GM12891 (cell line): Measurements from ENCODE around the gene LDLRAD3.
A peak's percentile ranks its signal among the peaks of the same experiment; 100 is the strongest.

Experiments used
- DNase-seq: peaks from one replicate; pipeline ENCODE4 v3.0.0; 2011; ENCODE audit warnings: low spot score; ENCODE audit not compliant: insufficient read length
- FAIRE-seq: peaks from 2 replicates; lab custom pipeline; 2011; peaks lifted over from hg19 to GRCh38; lab: Jason Lieb, UNC
- PAX5 ChIP-seq: IDR thresholded peaks from 2 replicates; pipeline ENCODE4 v1.6.1; 2011; ENCODE audit warnings: low read length, moderate library complexity, mild to moderate bottlenecking; ENCODE audit not compliant: insufficient read depth, severe bottlenecking
- POLR2A ChIP-seq: IDR thresholded peaks from 2 replicates; pipeline ENCODE4 v1.6.1; 2011; ENCODE audit warnings: low read depth, low read length, control low read depth
- POLR2AphosphoS5 ChIP-seq: IDR thresholded peaks from 2 replicates; pipeline ENCODE4 v1.6.1; 2011; ENCODE audit warnings: low read depth, low read length, control low read depth
- POU2F2 ChIP-seq: IDR thresholded peaks from 2 replicates; pipeline ENCODE4 v1.6.1; 2011; ENCODE audit warnings: low read depth, mild to moderate bottlenecking, control low read depth, low read length, moderate library complexity
- SPI1 ChIP-seq: IDR thresholded peaks from 2 replicates; pipeline ENCODE4 v1.6.1; 2011; ENCODE audit warnings: low read depth, low read length, control low read depth
- TAF1 ChIP-seq: IDR thresholded peaks from 2 replicates; pipeline ENCODE4 v1.6.1; 2011; ENCODE audit warnings: low read depth, low read length, control low read depth

LDLRAD3 gene

DNA sequence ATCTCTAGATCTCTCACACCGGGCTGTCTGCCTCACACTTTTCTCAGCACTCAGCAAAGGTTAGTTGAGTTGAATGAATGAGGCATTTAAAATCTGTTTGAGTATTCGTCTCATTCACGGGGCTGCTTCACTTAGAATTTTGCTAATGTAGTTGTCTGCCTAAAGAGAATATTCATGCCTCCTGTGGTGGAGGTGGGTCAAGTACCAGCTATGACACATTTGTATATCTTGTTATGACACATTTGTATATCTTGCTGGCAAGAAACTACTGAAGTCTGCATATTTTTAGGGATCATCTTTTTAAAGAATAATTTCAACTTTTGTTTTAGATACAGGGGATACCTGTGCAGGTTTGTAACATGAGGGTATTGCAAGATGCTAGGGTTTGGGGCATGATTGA is 43.1 kb downstream of the LDLRAD3 start:
- TF ChIP-seq POLR2AphosphoS5 = no peak
- FAIRE-seq = no peak
- DNase-seq = no peak

DNA sequence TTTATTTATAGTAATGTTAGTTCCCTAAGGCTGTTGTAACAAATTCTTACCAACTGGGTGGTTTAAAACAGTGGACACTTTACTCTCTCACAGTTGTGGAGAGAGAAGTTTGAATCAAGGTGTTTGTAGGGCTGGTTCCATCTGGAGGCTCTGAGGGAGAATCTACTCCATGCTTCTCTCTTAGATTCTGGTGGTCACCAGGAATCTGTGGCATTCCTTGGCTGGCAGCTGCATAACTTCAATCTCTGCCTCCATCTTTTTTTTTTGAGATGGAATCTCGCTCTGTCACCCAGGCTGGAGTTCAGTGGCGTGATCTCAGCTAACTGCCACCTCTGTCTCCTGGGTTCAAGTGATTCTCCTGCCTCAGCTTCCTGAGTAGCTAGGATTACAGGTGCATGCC is 46.3 kb downstream of the LDLRAD3 start:
- TF ChIP-seq POLR2AphosphoS5 = no peak
- no peak for TF ChIP-seq TAF1
- TF ChIP-seq PAX5 = no peak
- no peak for TF ChIP-seq POLR2A
- TF ChIP-seq SPI1 = no peak
- TF ChIP-seq POU2F2 = no peak
- no peak for DNase-seq
- FAIRE-seq = no peak

DNA sequence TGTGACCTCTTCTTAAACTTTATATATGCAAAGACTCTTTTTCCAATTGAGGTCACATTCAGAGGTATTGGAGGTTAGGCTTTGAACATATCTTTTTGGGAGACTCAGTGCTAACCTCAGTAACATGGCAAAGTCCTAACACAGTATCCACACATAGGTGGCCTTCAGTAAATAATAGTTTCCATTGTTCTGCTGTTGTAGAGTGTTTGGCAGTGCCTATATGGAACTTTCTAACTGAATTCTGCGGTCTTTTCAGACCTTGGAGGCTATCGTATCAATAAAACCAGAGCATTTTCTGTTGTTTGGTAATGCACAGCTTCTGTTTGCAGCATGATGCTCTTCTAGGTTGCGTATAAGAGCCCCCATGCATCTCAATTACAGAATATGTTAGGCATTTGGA is 47.0 kb downstream of the LDLRAD3 start:
- no peak for FAIRE-seq

DNA sequence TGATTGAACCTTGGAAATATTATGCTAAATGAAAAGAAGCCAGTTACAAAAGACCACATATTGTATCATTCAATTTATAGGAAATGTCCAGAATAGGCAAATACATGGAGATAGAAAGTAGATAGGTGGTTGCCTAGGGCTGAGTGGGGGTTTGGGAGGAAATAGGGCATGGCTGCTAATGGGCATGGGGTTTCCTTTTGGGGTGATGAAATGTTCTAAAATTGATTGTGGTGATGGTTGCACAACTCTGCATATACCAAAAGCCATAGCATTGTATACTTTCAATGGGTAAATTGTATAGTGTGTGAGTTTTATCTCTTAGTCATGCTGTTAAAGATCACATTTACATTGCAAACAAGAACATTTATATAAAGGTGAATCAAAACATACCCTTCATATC is 48.7 kb downstream of the LDLRAD3 start:
- FAIRE-seq (no peak), DNase-seq (no peak)
- no peak for TF ChIP-seq POU2F2
- no peak for TF ChIP-seq POLR2A
- TF ChIP-seq POLR2AphosphoS5 = no peak
- no peak for TF ChIP-seq PAX5
- TF ChIP-seq SPI1 = no peak

More for the DNA sequence above, 47.0 kb downstream of the LDLRAD3 start:
- DNase-seq = no peak
- TF ChIP-seq TAF1 (no peak), SPI1 (no peak), PAX5 (no peak), POLR2AphosphoS5 (no peak), POU2F2 (no peak), POLR2A (no peak)

DNA sequence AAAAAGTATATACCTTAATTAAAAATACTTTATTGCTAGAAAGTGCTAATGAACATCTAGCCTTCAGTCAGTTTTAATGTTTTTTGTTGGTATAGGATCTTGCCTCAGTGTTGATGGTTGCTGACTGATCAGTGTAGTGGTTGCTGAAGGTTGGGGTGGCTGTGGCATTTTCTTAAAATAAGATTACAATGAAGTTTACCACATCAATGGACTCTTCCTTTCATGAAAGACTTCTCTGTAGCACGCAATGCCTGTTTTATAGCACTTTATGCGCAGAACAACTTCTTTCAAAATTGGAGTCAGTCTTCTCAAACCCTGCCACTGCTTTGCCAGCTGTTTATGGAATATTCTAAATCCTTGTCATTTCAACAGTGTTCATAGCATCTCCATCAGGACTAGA is 50.6 kb downstream of the LDLRAD3 start:
- TF ChIP-seq TAF1 = no peak
- no peak for TF ChIP-seq POLR2A
- TF ChIP-seq POU2F2 = no peak
- no peak for TF ChIP-seq POLR2AphosphoS5
- TF ChIP-seq SPI1 = no peak
- no peak for TF ChIP-seq PAX5
- no peak for FAIRE-seq

DNA sequence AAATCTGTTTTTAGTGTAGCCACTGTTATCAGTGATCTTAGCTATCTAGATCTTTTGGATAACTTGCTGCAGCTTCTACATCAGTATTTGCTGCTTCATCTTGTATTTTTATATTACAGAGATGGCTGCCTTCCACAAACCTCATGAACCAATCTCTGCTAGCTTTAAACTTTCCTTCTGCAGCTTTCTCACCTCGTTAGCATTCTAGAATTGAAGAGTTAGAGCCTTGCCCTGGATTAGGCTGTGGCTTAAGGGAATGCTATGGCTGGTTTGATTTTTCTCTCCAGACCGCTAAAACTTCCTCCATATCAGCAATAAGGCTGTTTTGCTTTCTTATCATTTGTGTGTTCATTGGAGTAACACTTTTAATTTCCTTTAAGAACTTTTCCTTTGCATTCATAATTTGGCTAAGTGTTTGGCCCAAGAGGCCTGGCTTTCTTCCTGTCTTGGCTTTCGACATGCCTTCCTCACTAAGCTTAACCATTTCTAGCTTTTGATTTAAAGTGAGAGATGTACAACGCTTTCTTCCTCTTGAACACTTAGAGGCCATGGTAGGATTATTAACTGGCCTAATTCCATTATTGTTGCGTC is 51.9 kb downstream of the LDLRAD3 start:
- no peak for FAIRE-seq

More for the DNA sequence above, 50.6 kb downstream of the LDLRAD3 start:
- no peak for DNase-seq

DNA sequence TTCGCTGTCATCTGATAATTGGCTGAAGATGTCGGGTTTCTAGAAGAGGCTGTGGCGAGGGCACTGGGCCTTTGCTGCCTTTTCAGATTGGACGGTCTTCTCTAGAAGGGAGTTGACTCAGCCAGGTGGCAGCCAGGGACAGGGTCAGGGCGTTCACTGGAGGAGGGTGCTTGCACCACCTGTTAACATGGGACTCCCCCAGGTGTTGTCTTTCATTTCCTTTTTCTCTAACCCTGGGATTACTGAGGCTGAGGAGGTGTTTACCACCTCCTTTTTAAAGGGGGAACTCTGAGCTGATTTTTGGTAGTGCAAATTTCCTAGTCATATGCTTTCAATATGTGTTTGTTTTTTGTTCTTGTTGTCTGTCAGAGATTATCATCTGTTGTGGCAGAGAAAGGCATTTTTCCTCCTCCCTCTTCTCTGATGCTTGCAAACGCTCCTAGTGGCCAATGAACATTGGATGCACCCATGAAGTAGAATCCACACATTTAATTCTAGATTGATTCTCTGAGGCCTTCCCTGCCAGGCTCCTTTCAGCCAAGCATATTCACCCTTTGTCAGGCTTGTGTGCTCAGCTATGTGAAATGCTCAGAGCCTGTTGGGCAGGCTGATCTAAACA is 54.1 kb downstream of the LDLRAD3 start:
- TF ChIP-seq SPI1 = peak; percentile 81
- TF ChIP-seq POLR2A = no peak
- TF ChIP-seq POU2F2 = no peak
- TF ChIP-seq TAF1 = no peak
- FAIRE-seq (peak; percentile 41), DNase-seq (peak; percentile 13)

More for the DNA sequence above, 51.9 kb downstream of the LDLRAD3 start:
- no peak for TF ChIP-seq POU2F2
- no peak for TF ChIP-seq TAF1
- no peak for TF ChIP-seq POLR2A
- TF ChIP-seq POLR2AphosphoS5 = no peak
- TF ChIP-seq PAX5 = no peak
- TF ChIP-seq SPI1 = no peak
- no peak for DNase-seq

DNA sequence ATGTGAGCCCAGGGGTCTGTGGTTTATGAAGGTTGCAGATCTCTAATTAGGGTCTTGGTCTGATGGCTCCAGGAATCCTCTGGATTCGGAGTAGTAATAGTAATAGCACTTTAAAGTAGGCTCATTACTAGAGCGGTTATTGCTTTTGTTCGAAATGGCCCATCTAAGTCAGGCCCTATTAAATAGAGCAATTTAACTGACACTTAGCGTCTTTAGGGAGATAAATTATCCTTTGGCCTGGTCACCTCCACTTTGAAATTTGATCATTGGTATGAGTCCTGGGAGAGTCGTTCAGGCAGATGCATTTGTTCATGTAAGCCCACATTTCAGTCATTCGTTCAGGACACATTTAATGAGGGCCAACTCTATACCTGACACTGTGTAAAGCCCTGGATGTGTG is 54.8 kb downstream of the LDLRAD3 start:
- FAIRE-seq (no peak), DNase-seq (no peak)
- TF ChIP-seq PAX5 (no peak), POLR2AphosphoS5 (no peak), TAF1 (no peak), POLR2A (no peak), SPI1 (no peak), POU2F2 (no peak)

DNA sequence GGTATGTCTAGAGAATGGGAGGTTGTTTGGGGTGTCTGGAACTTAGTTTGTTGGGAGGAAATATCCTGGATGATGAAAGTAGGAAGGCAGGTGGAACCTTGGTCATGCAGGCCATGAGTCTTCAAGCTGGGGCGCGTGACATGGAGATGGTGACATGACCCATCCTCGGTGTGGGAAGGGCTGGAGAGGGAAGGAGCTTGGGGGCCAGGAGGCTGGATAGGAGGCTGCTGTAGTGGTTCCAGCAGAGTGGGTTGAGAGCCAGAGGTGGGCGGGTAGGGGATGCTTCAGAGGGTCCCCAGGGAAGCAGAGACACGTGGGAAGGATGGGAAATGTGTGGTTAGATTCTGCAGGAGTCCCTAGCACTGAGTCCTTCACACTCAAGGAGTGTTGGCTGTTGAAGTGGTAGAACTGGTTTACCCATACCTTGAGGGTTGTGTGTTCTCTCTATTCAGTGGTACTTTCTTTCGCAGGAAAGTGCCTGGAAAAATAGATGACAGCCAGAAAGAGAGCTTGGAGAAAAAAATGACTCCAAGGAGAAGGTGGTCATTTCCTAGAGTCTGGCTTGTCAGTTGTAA is 56.8 kb downstream of the LDLRAD3 start:
- DNase-seq = no peak

DNA sequence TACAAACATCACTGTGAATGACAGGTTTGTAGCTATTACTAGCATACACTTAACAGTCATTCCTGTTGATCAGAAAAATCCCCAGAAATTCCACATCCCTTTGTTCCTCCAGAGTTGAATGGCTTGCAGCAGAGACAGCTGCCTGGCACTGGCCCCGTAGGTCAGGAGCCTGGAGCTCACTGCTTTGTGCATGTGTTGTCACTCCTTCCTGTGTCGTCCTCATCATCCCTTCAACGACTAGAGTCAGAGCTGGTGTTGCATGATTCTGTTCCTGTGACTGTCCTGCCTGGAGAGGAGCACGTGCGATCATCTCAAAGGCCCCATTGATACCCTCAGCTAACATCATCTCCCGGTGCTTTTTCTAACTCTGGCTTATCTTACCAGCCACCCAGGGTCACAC is 58.3 kb downstream of the LDLRAD3 start:
- no peak for DNase-seq
- TF ChIP-seq POLR2A = no peak
- no peak for TF ChIP-seq PAX5
- no peak for TF ChIP-seq POU2F2
- FAIRE-seq = no peak

More for the DNA sequence above, 56.8 kb downstream of the LDLRAD3 start:
- no peak for TF ChIP-seq POLR2A
- TF ChIP-seq TAF1 = no peak
- TF ChIP-seq POU2F2 = no peak
- no peak for TF ChIP-seq PAX5
- no peak for TF ChIP-seq SPI1
- no peak for TF ChIP-seq POLR2AphosphoS5
- FAIRE-seq = no peak
